Measurements from ENCODE around the gene ARX.

The ARX gene

GRCh38 chrX:25001808-25002660, 13.7 kb downstream of the ARX start:
- no peak for DNase-seq (ENCODE audit: low read depth)
- H3K4me3 ChIP-seq (ENCODE audit: low read depth, low read length) = no peak overlapping the region
- no peak for TF ChIP-seq CTCF (IDR thresholded peaks at IDR 0.05; ENCODE audit: low read depth, low read length, missing control alignments)

DNA sequence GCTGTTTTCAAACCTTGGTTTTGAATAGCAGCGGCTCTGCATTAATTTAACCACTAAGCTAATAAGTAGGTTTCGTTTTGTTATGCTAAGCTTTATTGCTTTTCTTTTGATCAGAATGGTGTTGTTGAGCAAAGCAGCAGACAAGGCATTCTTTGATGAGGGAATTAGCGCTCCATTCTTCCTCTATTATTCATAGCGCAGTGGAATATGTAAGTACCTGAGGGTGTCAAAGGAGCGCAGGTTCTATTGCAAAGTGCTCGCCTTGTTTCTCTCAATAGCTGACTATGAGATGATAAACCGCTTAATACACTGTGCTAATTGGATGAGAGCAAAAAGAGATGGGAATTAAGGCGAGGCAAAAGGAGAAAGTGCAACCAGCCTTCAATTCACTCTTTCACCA, 16.3 kb downstream of the ARX start:
- DNase-seq (ENCODE audit: low read depth) = no peak
- no peak for TF ChIP-seq CTCF (IDR thresholded peaks at IDR 0.05; ENCODE audit: low read depth, low read length, missing control alignments)
- no peak overlapping the region for H3K4me3 ChIP-seq (ENCODE audit: low read depth, low read length)

- no peak overlapping the region for H3K4me3 ChIP-seq (ENCODE audit: low read depth, low read length)
- TF ChIP-seq CTCF (IDR thresholded peaks at IDR 0.05; ENCODE audit: low read depth, low read length, missing control alignments) = no peak
- no peak for DNase-seq (ENCODE audit: low read depth)
These were observed 19.6 kb downstream of the ARX start for GRCh38 chrX:24996096-24996709.

GRCh38 chrX:24993879-24994278, 21.9 kb downstream of the ARX start:
- TF ChIP-seq CTCF (IDR thresholded peaks at IDR 0.05; ENCODE audit: low read depth, low read length, missing control alignments) = no peak
- no peak overlapping the region for H3K4me3 ChIP-seq (ENCODE audit: low read depth, low read length)
- no peak for DNase-seq (ENCODE audit: low read depth)

- no peak for TF ChIP-seq CTCF (IDR thresholded peaks at IDR 0.05; ENCODE audit: low read depth, low read length, missing control alignments)
- no peak overlapping the region for H3K4me3 ChIP-seq (ENCODE audit: low read depth, low read length)
- DNase-seq (ENCODE audit: low read depth) = no peak
These were observed 25.2 kb downstream of the ARX start for GRCh38 chrX:24990535-24990934.

DNA sequence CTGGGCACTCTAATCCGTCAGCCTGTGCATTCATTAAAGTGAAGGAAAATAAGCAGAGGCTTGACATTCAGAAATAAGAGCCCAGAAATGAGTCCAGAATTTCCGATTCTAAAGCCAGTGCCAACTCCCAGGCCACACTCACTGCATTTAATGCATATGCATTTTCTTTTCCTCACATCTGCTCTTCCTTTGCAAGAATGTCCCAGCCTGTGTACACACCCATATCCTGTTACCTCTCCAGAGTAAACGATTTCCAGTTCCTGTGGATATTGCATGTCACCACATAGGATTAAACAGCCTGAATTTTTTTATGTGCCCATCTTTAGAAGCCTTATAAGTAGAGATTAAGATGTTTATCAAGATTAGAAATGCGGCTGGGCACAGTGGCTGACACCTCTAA, 27.5 kb downstream of the ARX start:
- no peak for DNase-seq (ENCODE audit: low read depth)
- TF ChIP-seq CTCF (IDR thresholded peaks at IDR 0.05; ENCODE audit: low read depth, low read length, missing control alignments) = no peak
- no peak overlapping the region for H3K4me3 ChIP-seq (ENCODE audit: low read depth, low read length)

Measured in GM12864 (cell line).